WTC11 (cell line): ENCODE measurements around the gene TRIM9.

Source experiments
- HMGXB4 ChIP-seq: sonication (generic); formaldehyde crosslinking; IDR thresholded peaks from 2 replicates; pipeline ENCODE4 v1.8.1; 2023; ENCODE audit warnings: mild to moderate bottlenecking, moderate library complexity, missing genetic modification reagents
- TCF7 ChIP-seq: sonication (generic); formaldehyde crosslinking; IDR thresholded peaks from 2 replicates; pipeline ENCODE4 v1.8.0; 2022; ENCODE audit warnings: mild to moderate bottlenecking, low read depth, missing genetic modification reagents, moderate library complexity
- TEAD1 ChIP-seq: sonication (generic); formaldehyde crosslinking; IDR thresholded peaks from 2 replicates; pipeline ENCODE4 v1.8.0; 2022; ENCODE audit warnings: mild to moderate bottlenecking, missing genetic modification reagents
- ZNF416 ChIP-seq: fragments of 250-450 bp; sonication (Bioruptor Pico); IDR thresholded peaks from 2 replicates; pipeline ENCODE4 v1.9.0; 2021; ENCODE audit warnings: mild to moderate bottlenecking, inconsistent platforms

DNA sequence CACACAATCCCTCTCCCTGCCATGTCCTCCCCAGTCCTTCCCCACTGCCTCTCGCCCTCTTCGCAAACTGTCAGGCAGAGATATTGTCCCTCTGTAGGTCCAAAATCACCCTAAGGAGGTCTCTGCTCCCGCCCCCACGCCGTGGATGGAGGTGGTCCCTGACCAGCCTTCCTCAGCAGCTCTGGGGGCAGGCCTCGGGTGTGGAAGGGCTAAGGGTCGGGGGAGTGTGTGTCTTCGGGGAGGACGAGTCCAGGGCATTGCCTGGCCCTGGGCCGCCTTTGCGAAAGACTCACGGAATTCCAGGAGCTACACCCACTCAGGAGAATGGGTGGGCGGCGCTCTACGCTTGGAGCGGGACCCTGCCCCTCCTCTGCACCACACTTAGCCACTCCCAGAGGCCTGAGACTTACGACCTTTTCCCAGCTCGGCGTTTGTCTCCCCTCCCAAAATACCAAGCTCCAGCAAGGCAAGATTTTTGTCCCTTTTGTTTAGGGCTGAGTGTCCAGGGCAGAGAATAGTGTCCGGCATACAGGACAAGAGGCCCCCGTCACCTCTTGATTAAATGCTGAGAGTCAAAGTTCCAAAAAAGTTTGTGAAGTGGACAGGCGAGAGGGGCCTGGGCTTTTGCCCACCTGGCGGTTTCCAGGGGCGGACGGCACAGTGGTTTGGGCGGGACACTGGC lies 151.5 kb downstream of the TRIM9 start:
- no peak for TF ChIP-seq TEAD1 (CRISPR knock-in tag)
- no peak for TF ChIP-seq TCF7
- TF ChIP-seq HMGXB4 (CRISPR knock-in tag): no peak
- no peak for TF ChIP-seq ZNF416 (CRISPR knock-in tag)
